A549 (cell line): ENCODE results near the gene KLHL15. TPM values are rescaled to one million over a fixed set of nuclear protein-coding genes. Genes with fewer than 3 reads are reported as not detected.
"Not testable (repeated sequence)": the region's sequence is repeated elsewhere in the genome, so short reads cannot be mapped to it uniquely, and the experiment has no call there.

ENCODE experiments used
- ATAC-seq, 2 experiments: fragments of 200-7000 bp in 1 of 2; fragments of >200 bp in 1 of 2; cut with Nextera tagmentation in 1 of 2; cut with Tn5 transposase in 1 of 2; 3 replicates each; pipeline versions ENCODE4 v1.8.0 to v1.9.1; 2018 to 2020; ENCODE audit warnings: mild to moderate bottlenecking in 1 of 2, moderate library complexity in 1 of 2
- CTCF ChIA-PET: fragments of 300-600 bp; sonication (Branson Sonifier 250); formaldehyde crosslinking; extraction: SDS; loops from one replicate; lab custom pipeline; 2021; ENCODE audit warnings: antibody characterized with exemption, inconsistent platforms; lab: Yijun Ruan, JAX
- POLR2A ChIA-PET: fragments of 350-600 bp; formaldehyde crosslinking; extraction: SDS; loops from one replicate; lab custom pipeline; 2021; ENCODE audit warnings: antibody characterized with exemption, inconsistent platforms; lab: Yijun Ruan, JAX
- DNase-seq, 2 experiments: peaks; one replicate each; pipeline versions ENCODE4 v3.0.0 to v3.0.0-alpha.2; 2011 to 2016; ENCODE audit warnings: low read depth in 1 of 2, low spot score in 1 of 2
- FAIRE-seq: peaks from 2 replicates; lab custom pipeline; 2011; peaks lifted over from hg19 to GRCh38; lab: Jason Lieb, UNC
- H3K27ac ChIP-seq, 2 experiments: fragments of >200 bp; sonication (Bioruptor Twin); formaldehyde crosslinking; 3 replicates each; pipeline ENCODE4 v1.5.1; 2016 to 2017
- H3K4me1 ChIP-seq: fragments of >200 bp; sonication (Bioruptor Twin); formaldehyde crosslinking; 3 replicates; pipeline ENCODE4 v1.6.1; 2016
- H3K4me2 ChIP-seq: fragments of >200 bp; sonication (Bioruptor Twin); formaldehyde crosslinking; 3 replicates; pipeline ENCODE4 v1.6.1; 2016
- H3K4me3 ChIP-seq: fragments of >200 bp; sonication (Bioruptor Twin); formaldehyde crosslinking; 3 replicates; pipeline ENCODE4 v1.5.1; 2016
- H3K9me3 ChIP-seq: fragments of >200 bp; sonication (Bioruptor Twin); formaldehyde crosslinking; 3 replicates; pipeline ENCODE4 v1.6.1; 2016
- BHLHE40 ChIP-seq: IDR thresholded peaks from 2 replicates; pipeline ENCODE4 v1.6.1; 2012; ENCODE audit warnings: low read depth, low read length, inconsistent platforms
- CEBPB ChIP-seq, 2 experiments: fragments of >200 bp in 1 of 2; sonication (Bioruptor Twin) in 1 of 2; formaldehyde crosslinking in 1 of 2; IDR thresholded peaks; 2 replicates each; pipeline ENCODE4 v1.6.1; 2012 to 2016
- ELK1 ChIP-seq: fragments of 150-350 bp; IDR thresholded peaks from 2 replicates; pipeline ENCODE4 v1.6.1; 2014; ENCODE audit warnings: low read depth, mild to moderate bottlenecking, low read length
- EP300 ChIP-seq, 2 experiments: fragments of >200 bp; sonication (Bioruptor Twin); formaldehyde crosslinking; IDR thresholded peaks; 2 replicates in 1 of 2; 3 replicates in 1 of 2; pipeline ENCODE4 v1.6.1; 2016 to 2017
- FOSB ChIP-seq: fragments of 250-450 bp; sonication (Bioruptor Pico); IDR thresholded peaks from 2 replicates; pipeline ENCODE4 v1.5.0; 2020; ENCODE audit warnings: mild to moderate bottlenecking, moderate library complexity
- GATA3 ChIP-seq: IDR thresholded peaks from 2 replicates; pipeline ENCODE4 v1.6.1; 2012; ENCODE audit warnings: borderline replicate concordance
- NR3C1 ChIP-seq: fragments of >200 bp; sonication (Bioruptor Twin); formaldehyde crosslinking; IDR thresholded peaks from 3 replicates; pipeline ENCODE4 v1.6.1; 2017
- PBX3 ChIP-seq: IDR thresholded peaks from 2 replicates; pipeline ENCODE4 v1.6.1; 2012
- PHF8 ChIP-seq: fragments of 200-600 bp; sonication (generic); IDR thresholded peaks from 2 replicates; pipeline ENCODE4 v1.6.1; 2016; ENCODE audit warnings: low read depth, mild to moderate bottlenecking, antibody characterized with exemption, moderate library complexity, borderline replicate concordance
- POLR2AphosphoS2 ChIP-seq: conservative IDR thresholded peaks from 2 replicates; pipeline ENCODE4 v1.6.1; 2012; ENCODE audit warnings: low read length, improper control_type of control experiment, inconsistent platforms
- REST ChIP-seq: fragments of 200-600 bp; sonication (generic); IDR thresholded peaks from 2 replicates; pipeline ENCODE4 v1.6.1; 2016; ENCODE audit warnings: antibody characterized with exemption, mild to moderate bottlenecking, moderate library complexity
- RFX5 ChIP-seq: fragments of 450-650 bp; IDR thresholded peaks from 2 replicates; pipeline ENCODE4 v1.7.1; 2014; ENCODE audit warnings: antibody characterized with exemption, mild to moderate bottlenecking, moderate library complexity
- SMC3 ChIP-seq: fragments of >200 bp; sonication (Bioruptor Twin); formaldehyde crosslinking; IDR thresholded peaks from 3 replicates; pipeline ENCODE4 v1.6.1; 2018; ENCODE audit warnings: inconsistent platforms
- ZFP36 ChIP-seq: fragments of 450-650 bp; IDR thresholded peaks from 2 replicates; pipeline ENCODE4 v1.6.1; 2014; ENCODE audit warnings: borderline replicate concordance; ENCODE audit not compliant: partially characterized antibody
- ZNF302 ChIP-seq: fragments of 250-450 bp; sonication (Bioruptor Pico); IDR thresholded peaks from 2 replicates; pipeline ENCODE4 v1.9.0; 2021; ENCODE audit warnings: inconsistent platforms, mild to moderate bottlenecking, moderate library complexity
- WGBS: methylation state at CpG from one replicate; pipeline ENCODE4 v1.1.6; 2017; ENCODE audit errors: missing lambda C conversion rate; 5-methylcytosine and 5-hydroxymethylcytosine counted together
- polyA plus RNA-seq, 4 experiments: library from polyadenylated mRNA; depleted of rRNA in 3 of 4; stranded (reverse); fragments of >200 nt; fragmentation: RNase III in 1 of 4; extraction: RNeasy Plus Mini Kit Qiagen cat#74134 plus additional on column Dnase treatment in 1 of 4; gene quantifications; 2 replicates in 3 of 4; 3 replicates in 1 of 4; pipeline ENCODE4 v1.2.3, GENCODE V29; 2011 to 2017

KLHL15 gene
- polyA plus RNA-seq, 2 of the 4 experiments (the other 2 are of a cell fraction) = 6.4 to 15.0 TPM

- POLR2A ChIA-PET = interaction anchor here (1.0 kb wide), 1 partner anchor 20 kb away, joined by 3 read pairs; no protein-coding TSS in a partner anchor
- not testable (repeated sequence) for DNase-seq
Measured at GRCh38 chrX:24046060-24046459, 19.1 kb upstream of the KLHL15 start.

GRCh38 chrX:24037729-24038128 lies 10.7 kb upstream of the KLHL15 start:
- POLR2A ChIA-PET = interaction anchor here (1.2 kb wide), 1 partner anchor 16 kb away, joined by 6 read pairs; the partner anchor contains the start of gene EIF2S3
- H3K9me3 ChIP-seq = no peaks in the 10 kb centered on the region
- DNase-seq (no peak), FAIRE-seq (no peak), ATAC-seq (no peak)
- CTCF ChIA-PET = interaction anchor here (1.5 kb wide), 1 partner anchor 11 kb away, joined by 3 read pairs; the partner anchor contains the start of gene KLHL15
- no peaks in the 10 kb centered on the region for H3K4me1 ChIP-seq
- no peak overlapping the region for H3K4me2 ChIP-seq
- no peak overlapping the region for H3K4me3 ChIP-seq
- TF ChIP-seq REST = no peak
- TF ChIP-seq FOSB (CRISPR knock-in tag) = no peak
- no peak for TF ChIP-seq ELK1
- no peak for TF ChIP-seq ZFP36
- no peak for TF ChIP-seq PBX3
- TF ChIP-seq SMC3 = no peak
- no peak for TF ChIP-seq ZNF302
- TF ChIP-seq BHLHE40 = no peak
- TF ChIP-seq NR3C1 = no peak
- TF ChIP-seq RFX5 = no peak
- TF ChIP-seq PHF8 = no peak
- no peak for TF ChIP-seq POLR2AphosphoS2
- TF ChIP-seq GATA3 = no peak
- WGBS = 70% methylated on average over 4 of the region's 4 CpGs
- H3K27ac ChIP-seq = no peak overlapping the region

More at GRCh38 chrX:24046060-24046459, 19.1 kb upstream of the KLHL15 start:
- H3K4me2 ChIP-seq, H3K9me3 ChIP-seq, H3K4me3 ChIP-seq, H3K27ac ChIP-seq, H3K4me1 ChIP-seq, ATAC-seq, CTCF ChIA-PET: not testable (repeated sequence)
- FAIRE-seq = peak; percentile 89

- Histone ChIP-seq H3K9me3 (no peaks in the 10 kb centered on the region), H3K4me2 (no peak overlapping the region), H3K27ac (no peak overlapping the region; a peak in 1 of 6 replicates), H3K4me1 (no peaks in the 10 kb centered on the region), H3K4me3 (no peak overlapping the region)
- ChIA-PET POLR2A (no interaction called here), CTCF (interaction anchor here (1.8 kb wide), 1 partner anchor 20 kb away, joined by 6 read pairs; no protein-coding TSS in a partner anchor)
- FAIRE-seq (no peak), ATAC-seq (peak; percentile 13 to 26; a peak in 3 of 6 replicates), DNase-seq (no peak)
- TF ChIP-seq EP300 (IDR thresholded peaks at IDR 0.05) (no peak), CEBPB (IDR thresholded peaks at IDR 0.05) (no peak), ELK1 (no peak), ZFP36 (no peak)
- WGBS = 83% methylated on average over 5 of the region's 5 CpGs
Measured at GRCh38 chrX:24034485-24034884, 7.5 kb upstream of the KLHL15 start.
